MCF 10A (cell line): ENCODE results near the gene AP1S3. TPM values are rescaled to one million over a fixed set of nuclear protein-coding genes. Genes with fewer than 3 reads are reported as not detected.
A peak's percentile ranks its signal among the peaks of the same experiment; 100 is the strongest.
"Not testable (repeated sequence)": the region's sequence is repeated elsewhere in the genome, so short reads cannot be mapped to it uniquely, and the experiment has no call there.

Source experiments
- BruUV-seq: library from RNA; stranded (reverse); fragments of 400-500 nt; replicated peaks from 2 replicates; lab custom pipeline; 2021; lab: Mats Ljungman, UMichigan
- CTCF ChIA-PET: fragments of 300-600 bp; sonication (Branson Sonifier 250); formaldehyde crosslinking; extraction: SDS; loops from one replicate; lab custom pipeline; 2021; ENCODE audit warnings: antibody characterized with exemption, inconsistent platforms; lab: Yijun Ruan, JAX
- POLR2A ChIA-PET: fragments of 300-600, 350-650 bp; sonication (Branson Sonifier 250); formaldehyde crosslinking; extraction: SDS; loops from one replicate; lab custom pipeline; 2020; ENCODE audit warnings: antibody characterized with exemption, inconsistent platforms; lab: Yijun Ruan, JAX
- DNase-seq: peaks from one replicate; pipeline ENCODE4 v3.0.0-alpha.2; 2018; ENCODE audit not compliant: unreplicated experiment
- H3K27ac Mint-ChIP-seq: one replicate; pipeline ENCODE4 v1.8.0; 2022; ENCODE audit warnings: mild to moderate bottlenecking, low read depth, mixed read lengths; ENCODE audit not compliant: unreplicated experiment
- H3K27me3 Mint-ChIP-seq: one replicate; pipeline ENCODE4 v1.8.0; 2022; ENCODE audit warnings: mixed read lengths; ENCODE audit not compliant: insufficient read depth, unreplicated experiment
- H3K36me3 Mint-ChIP-seq: one replicate; pipeline ENCODE4 v1.8.0; 2022; ENCODE audit warnings: mild to moderate bottlenecking, moderate library complexity, mixed read lengths; ENCODE audit not compliant: insufficient read depth, unreplicated experiment
- H3K4me1 Mint-ChIP-seq: one replicate; pipeline ENCODE4 v1.8.0; 2022; ENCODE audit warnings: mixed read lengths; ENCODE audit not compliant: insufficient read depth, unreplicated experiment
- H3K4me3 Mint-ChIP-seq: one replicate; pipeline ENCODE4 v1.8.0; 2022; ENCODE audit warnings: mild to moderate bottlenecking, moderate library complexity, mixed read lengths; ENCODE audit not compliant: unreplicated experiment
- H3K9me3 Mint-ChIP-seq: one replicate; pipeline ENCODE4 v1.8.0; 2022; ENCODE audit warnings: mixed read lengths; ENCODE audit not compliant: unreplicated experiment
- intact Hi-C: fragments of 100-400 bp; cut with micrococcal nuclease; formaldehyde crosslinking; loops from 2 replicates; pipeline ENCODE4 v1.14.1; 2022
- total RNA-seq: library from RNA; stranded (reverse); gene quantifications from 2 replicates; pipeline ENCODE4 v1.2.3, GENCODE V29; 2022
- TF ChIP-seq, protein P1 (sequence below): fragments of 200-600 bp; IDR thresholded peaks from one replicate; pipeline ENCODE4 v1.8.0; 2022; ENCODE audit warnings: antibody characterized with exemption, mild to moderate bottlenecking; ENCODE audit not compliant: unreplicated experiment

The AP1S3 gene
- total RNA-seq, 1 experiment from 2014 or later = 57.7 TPM

DNA sequence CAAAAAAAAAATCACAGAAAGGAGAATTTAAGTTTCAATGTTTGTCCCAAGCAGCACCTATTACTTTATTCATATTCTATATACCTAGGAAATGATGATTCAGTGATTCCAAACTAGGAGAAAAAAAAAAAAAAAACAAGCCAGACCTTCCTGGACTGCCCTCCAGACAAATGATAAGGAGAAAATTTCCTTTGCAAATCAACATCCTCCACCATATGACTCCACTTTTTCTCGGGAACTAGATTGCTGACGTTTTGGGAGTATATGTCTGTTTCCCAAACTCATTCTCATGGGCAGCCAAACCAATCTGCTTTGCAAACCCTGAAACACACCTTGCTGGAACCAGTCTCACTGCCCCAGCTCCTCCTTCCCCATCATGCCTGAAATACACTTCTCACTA is 16.8 kb downstream of the AP1S3 start:
- BruUV-seq = no TSS peak
- Mint-ChIP-seq H3K27me3 (no peaks in the 10 kb centered on the region), H3K27ac (no peak overlapping the region), H3K36me3 (peaks cover 11% of the 10 kb centered on the region), H3K4me3 (no peak overlapping the region), H3K4me1 (peaks cover 21% of the 10 kb centered on the region), H3K9me3 (no peaks in the 10 kb centered on the region)
- intact Hi-C loops = no loop called here
- POLR2A ChIA-PET = interaction anchor here (1.0 to 5.9 kb wide), 4 partner anchors 16 to 62 kb away, joined by 4 to 19 read pairs (median 6); no protein-coding TSS in a partner anchor
- TF ChIP-seq, protein P1, sequence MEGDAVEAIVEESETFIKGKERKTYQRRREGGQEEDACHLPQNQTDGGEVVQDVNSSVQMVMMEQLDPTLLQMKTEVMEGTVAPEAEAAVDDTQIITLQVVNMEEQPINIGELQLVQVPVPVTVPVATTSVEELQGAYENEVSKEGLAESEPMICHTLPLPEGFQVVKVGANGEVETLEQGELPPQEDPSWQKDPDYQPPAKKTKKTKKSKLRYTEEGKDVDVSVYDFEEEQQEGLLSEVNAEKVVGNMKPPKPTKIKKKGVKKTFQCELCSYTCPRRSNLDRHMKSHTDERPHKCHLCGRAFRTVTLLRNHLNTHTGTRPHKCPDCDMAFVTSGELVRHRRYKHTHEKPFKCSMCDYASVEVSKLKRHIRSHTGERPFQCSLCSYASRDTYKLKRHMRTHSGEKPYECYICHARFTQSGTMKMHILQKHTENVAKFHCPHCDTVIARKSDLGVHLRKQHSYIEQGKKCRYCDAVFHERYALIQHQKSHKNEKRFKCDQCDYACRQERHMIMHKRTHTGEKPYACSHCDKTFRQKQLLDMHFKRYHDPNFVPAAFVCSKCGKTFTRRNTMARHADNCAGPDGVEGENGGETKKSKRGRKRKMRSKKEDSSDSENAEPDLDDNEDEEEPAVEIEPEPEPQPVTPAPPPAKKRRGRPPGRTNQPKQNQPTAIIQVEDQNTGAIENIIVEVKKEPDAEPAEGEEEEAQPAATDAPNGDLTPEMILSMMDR = no peak
- CTCF ChIA-PET = interaction anchor here (0.6 to 1.0 kb wide), 2 partner anchors 11 to 146 kb away, joined by 3 read pairs; no protein-coding TSS in a partner anchor
- DNase-seq = no peak

DNA sequence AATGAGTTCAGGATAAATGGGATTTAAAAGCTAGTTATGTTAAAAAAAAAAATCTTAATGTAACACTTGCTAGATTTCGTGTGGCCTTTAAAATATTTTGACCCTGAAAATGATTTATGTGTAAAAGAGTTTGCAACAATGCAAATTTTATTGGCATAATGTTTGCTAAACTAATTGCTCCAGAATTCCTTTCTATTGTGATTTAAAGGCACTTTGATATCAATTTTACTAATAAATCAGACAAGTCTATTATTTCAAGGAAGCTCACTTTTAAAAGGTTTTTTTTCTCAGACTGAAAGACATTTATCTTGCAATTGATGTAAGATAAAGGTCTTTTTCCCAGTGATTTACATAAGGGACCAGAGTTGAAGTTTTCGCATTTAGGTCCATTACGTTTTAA is 17.5 kb downstream of the AP1S3 start:
- intact Hi-C loops = no loop called here
- POLR2A ChIA-PET = interaction anchor here (1.0 to 5.9 kb wide), 7 partner anchors 13 to 122 kb away, joined by 3 to 19 read pairs (median 5); no protein-coding TSS in a partner anchor
- peaks cover 22% of the 10 kb centered on the region for H3K4me1 Mint-ChIP-seq
- TF ChIP-seq, protein P1 = no peak
- no peak overlapping the region for H3K27ac Mint-ChIP-seq
- BruUV-seq = no TSS peak
- peaks cover 11% of the 10 kb centered on the region for H3K36me3 Mint-ChIP-seq
- H3K27me3 Mint-ChIP-seq = no peaks in the 10 kb centered on the region
- DNase-seq = no peak
- CTCF ChIA-PET = interaction anchor here (0.6 to 1.0 kb wide), 3 partner anchors 11 to 146 kb away, joined by 3 read pairs; no protein-coding TSS in a partner anchor
- no peaks in the 10 kb centered on the region for H3K9me3 Mint-ChIP-seq
- no peak overlapping the region for H3K4me3 Mint-ChIP-seq

DNA sequence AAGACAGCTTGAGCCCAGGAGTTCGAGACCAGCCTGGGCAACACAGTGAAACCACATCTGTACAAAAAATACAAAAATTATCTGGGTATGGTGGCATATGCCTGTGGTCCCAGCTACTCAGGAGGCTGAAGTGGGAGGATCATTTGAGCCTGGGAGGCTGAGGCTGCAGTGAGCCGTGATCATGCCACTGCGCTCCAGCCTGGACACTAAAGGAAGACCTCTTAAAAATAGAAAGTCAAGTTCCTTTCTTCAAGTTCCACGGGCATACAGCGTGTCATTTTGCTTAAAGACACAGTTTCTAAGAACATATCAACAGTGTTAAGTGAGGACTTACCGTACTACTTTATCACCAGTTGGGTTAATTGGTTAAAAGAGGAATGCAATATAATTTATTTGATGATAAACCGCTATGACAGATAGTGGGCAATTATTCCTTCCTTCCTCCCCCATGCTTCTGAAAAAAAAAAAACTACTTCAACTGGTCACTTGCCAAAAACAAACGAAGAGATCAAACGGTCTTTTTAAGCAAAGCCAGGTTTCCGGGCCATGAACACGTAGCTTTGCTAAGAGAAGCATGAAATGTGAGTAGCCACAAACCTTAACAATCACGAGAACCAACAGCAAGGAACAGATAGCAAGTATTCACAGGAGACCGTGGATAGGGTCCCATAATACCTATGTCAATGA is 21.4 kb downstream of the AP1S3 start:
- no peaks in the 10 kb centered on the region for H3K27me3 Mint-ChIP-seq
- TF ChIP-seq, protein P1 = no peak
- no peaks in the 10 kb centered on the region for H3K9me3 Mint-ChIP-seq
- peaks cover 5% of the 10 kb centered on the region for H3K36me3 Mint-ChIP-seq
- peak overlapping the region; percentile 53 for H3K27ac Mint-ChIP-seq
- no TSS peak for BruUV-seq
- intact Hi-C loops = no loop called here
- no peak overlapping the region for H3K4me3 Mint-ChIP-seq
- DNase-seq = no peak
- CTCF ChIA-PET = interaction anchor here (1.1 kb wide), 1 partner anchor 124 kb away, joined by 3 read pairs; no protein-coding TSS in a partner anchor
- peaks cover 17% of the 10 kb centered on the region for H3K4me1 Mint-ChIP-seq
- POLR2A ChIA-PET = interaction anchor here (0.7 to 1.5 kb wide), 3 partner anchors 8 to 857 kb away, joined by 3 to 4 read pairs (median 3); no protein-coding TSS in a partner anchor

DNA sequence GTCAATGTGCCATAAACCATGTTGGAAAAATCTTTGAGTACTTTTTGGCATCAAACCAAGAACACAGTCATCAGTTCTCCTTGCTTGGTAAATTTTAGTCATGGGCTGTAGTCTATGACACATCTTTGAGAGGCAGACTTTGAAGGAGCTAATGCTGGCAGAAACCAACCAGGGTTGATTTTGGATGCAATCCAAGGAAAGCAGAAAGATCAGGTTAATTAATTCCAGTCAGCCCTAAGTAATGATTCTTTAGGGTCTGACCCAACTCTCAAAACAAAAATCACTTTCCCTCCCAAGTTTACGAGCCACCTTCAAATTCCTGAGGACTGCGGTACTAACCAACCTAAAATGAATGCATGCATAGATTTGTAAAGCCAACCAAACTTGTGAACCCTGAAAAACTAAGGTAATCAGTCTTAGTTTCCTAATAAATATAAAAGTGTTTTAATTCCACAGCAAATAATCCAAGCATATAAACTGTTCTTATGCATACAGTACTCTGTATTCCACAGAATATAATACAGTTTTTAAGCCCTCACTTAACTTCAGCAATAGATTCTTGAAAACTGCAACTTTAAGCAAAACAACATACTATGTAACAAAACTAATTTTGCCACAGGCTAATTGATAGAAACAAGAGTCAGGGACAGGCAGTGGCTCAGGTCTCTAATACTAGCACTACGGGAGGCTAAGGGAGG is 22.0 kb downstream of the AP1S3 start:
- Mint-ChIP-seq H3K4me3 (peak overlapping the region; percentile 48), H3K36me3 (peaks cover 5% of the 10 kb centered on the region), H3K27me3 (no peaks in the 10 kb centered on the region), H3K27ac (peak overlapping the region; percentile 53), H3K9me3 (no peaks in the 10 kb centered on the region), H3K4me1 (peaks cover 17% of the 10 kb centered on the region)
- TF ChIP-seq, protein P1 = no peak
- BruUV-seq = no TSS peak
- intact Hi-C loops = no loop called here
- ChIA-PET CTCF (interaction anchor here (0.5 to 1.1 kb wide), 2 partner anchors 124 to 844 kb away, joined by 3 read pairs; no protein-coding TSS in a partner anchor), POLR2A (interaction anchor here (0.5 to 1.4 kb wide), 12 partner anchors 14 to 1210 kb away, joined by 3 to 13 read pairs (median 4); partner anchors contain the start of genes AP1S3 and WDFY1)
- peak; percentile 91 for DNase-seq

DNA sequence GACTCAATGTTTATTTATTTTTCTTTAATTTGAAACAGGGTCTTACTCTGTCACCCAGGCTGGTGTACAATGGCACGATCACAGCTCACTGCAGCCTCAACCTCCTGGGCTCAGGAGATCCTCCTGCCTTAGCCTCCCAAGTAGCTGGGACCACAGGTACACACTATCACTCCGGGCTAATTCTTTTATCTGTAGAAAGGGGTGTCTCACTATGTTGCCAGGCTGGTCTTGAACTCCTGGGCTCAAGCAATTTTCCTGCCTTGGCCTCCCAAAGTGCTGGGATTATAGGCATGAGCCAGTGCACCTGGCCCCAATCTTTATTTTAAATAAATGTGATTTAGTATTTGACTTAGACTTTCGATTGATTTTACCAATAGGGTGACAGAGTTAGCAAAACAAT is 22.6 kb downstream of the AP1S3 start:
- POLR2A ChIA-PET = interaction anchor here (0.6 to 1.4 kb wide), 8 partner anchors 17 to 953 kb away, joined by 3 to 13 read pairs (median 4); partner anchors contain the start of gene WDFY1
- H3K9me3 Mint-ChIP-seq, H3K36me3 Mint-ChIP-seq, CTCF ChIA-PET, H3K27me3 Mint-ChIP-seq, intact Hi-C loops, BruUV-seq, DNase-seq: not testable (repeated sequence)
- H3K4me1 Mint-ChIP-seq = peaks cover 17% of the 10 kb centered on the region
- H3K4me3 Mint-ChIP-seq = peak overlapping the region; percentile 48
- peak overlapping the region; percentile 53 for H3K27ac Mint-ChIP-seq
